Stimulated activated CD8-positive, alpha-beta memory T cell treated with anti-CD3 and anti-CD28 coated beads, Interleukin-7, amount 100 ng/mL, for 1 hour (primary cell): Measurements from ENCODE around the gene FCER1G.
A peak's percentile ranks its signal among the peaks of the same experiment; 100 is the strongest.
"Not testable (repeated sequence)": the region's sequence is repeated elsewhere in the genome, so short reads cannot be mapped to it uniquely, and the experiment has no call there.

Experiments
- DNase-seq, 2 donors: peaks; one replicate each; pipeline ENCODE4 v3.0.0-alpha.2; 2020; ENCODE audit warnings: low read depth in 2 of 2

Gene FCER1G

GRCh38 chr1:161206411-161207140 is 8.5 kb upstream of the FCER1G start:
- no peak for DNase-seq

GRCh38 chr1:161207173-161207572 is 7.9 kb upstream of the FCER1G start:
- no peak for DNase-seq

GRCh38 chr1:161209790-161210409 is 5.2 kb upstream of the FCER1G start:
- peak; percentile 25 to 50 for DNase-seq

- no peak for DNase-seq
These were observed 726 bp upstream of the FCER1G start for GRCh38 chr1:161214369-161214768.

GRCh38 chr1:161216945-161217712 is 2.0 kb downstream of the FCER1G start:
- no peak for DNase-seq

GRCh38 chr1:161217831-161218230 is 2.7 kb downstream of the FCER1G start:
- no peak for DNase-seq

GRCh38 chr1:161218301-161219077 is 3.4 kb downstream of the FCER1G start:
- no peak for DNase-seq

- no peak for DNase-seq
These were observed 4.2 kb downstream of the FCER1G start for GRCh38 chr1:161219078-161219892.

GRCh38 chr1:161220002-161220401 is 4.9 kb downstream of the FCER1G start:
- no peak for DNase-seq

GRCh38 chr1:161222175-161223019 is 7.3 kb downstream of the FCER1G start:
- DNase-seq, result no peak

- no peak for DNase-seq
These were observed 9.0 kb downstream of the FCER1G start for GRCh38 chr1:161223805-161224694.

- DNase-seq, result not testable (repeated sequence)
These were observed 9.6 kb downstream of the FCER1G start for GRCh38 chr1:161224695-161225087.

GRCh38 chr1:161225178-161225533 is 10.1 kb downstream of the FCER1G start:
- no peak for DNase-seq

- DNase-seq, result peak; percentile 58 to 72
These were observed 10.6 kb downstream of the FCER1G start, which contains the start of gene TOMM40L for GRCh38 chr1:161225534-161226319. Gene TOMM40L (plus strand): TSS chr1:161226060. CDS start chr1:161226490, 430 bp downstream.

GRCh38 chr1:161226320-161226711 is 11.2 kb downstream of the FCER1G start:
- no peak for DNase-seq

GRCh38 chr1:161226759-161227158 is 11.7 kb downstream of the FCER1G start:
- no peak for DNase-seq

- DNase-seq, result peak; percentile 70 to 91
These were observed 12.2 kb downstream of the FCER1G start for GRCh38 chr1:161227196-161227871.

GRCh38 chr1:161228032-161228431 is 12.9 kb downstream of the FCER1G start:
- no peak for DNase-seq
